Ascending aorta (tissue), 2 donors: ENCODE measurements around the gene ZDHHC7. TPM values are rescaled to one million over a fixed set of nuclear protein-coding genes. Genes with fewer than 3 reads are reported as not detected.

Experiments used
- DNase-seq, 2 donors: peaks; one replicate each; pipeline ENCODE4 v3.0.0-alpha.2; 2019; ENCODE audit warnings: low spot score in 2 of 2
- H3K27ac ChIP-seq, 2 donors: fragments of 200-600 bp; sonication (generic); one replicate each; pipeline ENCODE4 v1.5.1; 2016 to 2017; ENCODE audit warnings: mild to moderate bottlenecking in 1 of 2
- H3K27me3 ChIP-seq: fragments of 200-600 bp; sonication (generic); one replicate; pipeline ENCODE4 v1.5.1; 2017
- H3K36me3 ChIP-seq, 2 donors: fragments of 200-600 bp; sonication (generic); one replicate each; pipeline ENCODE4 v1.5.1; 2016
- H3K4me1 ChIP-seq, 2 donors: fragments of 200-600 bp; sonication (generic); one replicate each; pipeline ENCODE4 v1.5.1; 2016 to 2017; ENCODE audit warnings: mild to moderate bottlenecking in 1 of 2
- H3K4me3 ChIP-seq, 2 donors: fragments of 200-600 bp; sonication (generic); one replicate each; pipeline ENCODE4 v1.5.1; 2016 to 2017; ENCODE audit warnings: mild to moderate bottlenecking in 1 of 2
- H3K9me3 ChIP-seq, 2 donors: fragments of 200-600 bp; sonication (generic); one replicate each; pipeline ENCODE4 v1.5.1; 2016
- intact Hi-C: fragments of 100-400 bp; cut with DNase I; formaldehyde crosslinking; loops from one replicate; pipeline ENCODE4 v1.15.1; 2023
- total RNA-seq: library from RNA; depleted of rRNA; stranded (reverse); fragments of >200 nt; gene quantifications from one replicate; pipeline ENCODE4 v1.1.0, GENCODE V29; 2016
- TF ChIP-seq, protein P1 (sequence below), 3 experiments: fragments of 200-600 bp in 2 of 3; fragments of 450-650 bp in 1 of 3; sonication (generic) in 2 of 3; IDR thresholded peaks; one replicate each; pipeline ENCODE4 v1.5.1; 2016 to 2019; ENCODE audit warnings: antibody characterized with exemption in 3 of 3, mild to moderate bottlenecking in 1 of 3, moderate library complexity in 1 of 3

ZDHHC7 gene
- total RNA-seq, 1 donor from 2014 or later = 70.7 TPM

DNA sequence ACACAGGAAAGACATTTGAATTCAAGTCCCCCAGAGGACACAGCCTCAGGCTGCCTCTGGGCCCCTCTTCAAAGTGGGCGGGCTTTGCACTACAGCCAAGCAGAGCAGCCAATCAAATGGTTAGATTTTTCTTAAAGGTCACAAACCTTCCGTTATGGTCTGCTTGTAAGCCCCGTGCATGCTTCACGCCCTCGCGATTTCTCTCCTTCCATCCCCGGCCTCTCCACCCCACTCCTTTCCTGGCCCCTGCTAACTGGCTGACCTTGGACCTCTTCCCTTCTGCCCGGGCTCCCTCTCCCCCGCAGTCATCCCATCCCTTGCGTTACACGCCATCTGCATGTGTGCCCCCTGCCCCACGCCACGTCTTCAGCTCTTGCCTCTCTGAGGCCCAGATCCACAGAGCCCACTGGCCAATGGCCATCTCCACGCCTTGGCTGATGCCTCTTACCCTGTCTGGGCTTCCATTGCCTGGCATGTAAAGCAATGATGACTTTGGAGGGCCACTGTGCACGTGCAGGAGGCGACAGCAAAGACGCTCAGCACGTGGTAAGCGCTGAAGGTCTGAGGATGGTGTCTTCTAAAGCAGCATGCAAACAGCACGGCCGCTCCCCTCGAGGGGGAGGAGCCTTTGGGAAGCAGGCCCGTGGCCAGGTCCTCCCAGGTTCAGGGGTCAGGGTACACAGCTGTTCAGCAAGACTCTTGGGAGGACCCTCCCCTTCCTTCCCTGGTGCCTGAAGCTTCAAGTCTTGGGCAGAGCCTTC is 86.8 kb downstream of the ZDHHC7 start:
- peaks cover 9 to 11% of the 10 kb centered on the region in 2 donors for H3K4me1 ChIP-seq
- H3K27ac ChIP-seq = no peak overlapping the region
- H3K27me3 ChIP-seq = no peaks in the 10 kb centered on the region
- intact Hi-C loops = loop anchor here (1.0 to 2.0 kb wide), 2 partner anchors 28 to 46 kb away; no protein-coding TSS in a partner anchor
- H3K4me3 ChIP-seq = no peak overlapping the region
- H3K9me3 ChIP-seq = no peaks in the 10 kb centered on the region
- no peak for DNase-seq
- TF ChIP-seq, protein P1, sequence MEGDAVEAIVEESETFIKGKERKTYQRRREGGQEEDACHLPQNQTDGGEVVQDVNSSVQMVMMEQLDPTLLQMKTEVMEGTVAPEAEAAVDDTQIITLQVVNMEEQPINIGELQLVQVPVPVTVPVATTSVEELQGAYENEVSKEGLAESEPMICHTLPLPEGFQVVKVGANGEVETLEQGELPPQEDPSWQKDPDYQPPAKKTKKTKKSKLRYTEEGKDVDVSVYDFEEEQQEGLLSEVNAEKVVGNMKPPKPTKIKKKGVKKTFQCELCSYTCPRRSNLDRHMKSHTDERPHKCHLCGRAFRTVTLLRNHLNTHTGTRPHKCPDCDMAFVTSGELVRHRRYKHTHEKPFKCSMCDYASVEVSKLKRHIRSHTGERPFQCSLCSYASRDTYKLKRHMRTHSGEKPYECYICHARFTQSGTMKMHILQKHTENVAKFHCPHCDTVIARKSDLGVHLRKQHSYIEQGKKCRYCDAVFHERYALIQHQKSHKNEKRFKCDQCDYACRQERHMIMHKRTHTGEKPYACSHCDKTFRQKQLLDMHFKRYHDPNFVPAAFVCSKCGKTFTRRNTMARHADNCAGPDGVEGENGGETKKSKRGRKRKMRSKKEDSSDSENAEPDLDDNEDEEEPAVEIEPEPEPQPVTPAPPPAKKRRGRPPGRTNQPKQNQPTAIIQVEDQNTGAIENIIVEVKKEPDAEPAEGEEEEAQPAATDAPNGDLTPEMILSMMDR (IDR thresholded peaks at IDR 0.05) = no peak
- H3K36me3 ChIP-seq = no peaks in the 10 kb centered on the region

Other genes starting within 250 kb of the ZDHHC7 start
- gene CRISPLD2, start 191.6 kb downstream of the ZDHHC7 start, total RNA-seq = 204 TPM
- gene KIAA0513, start 16.3 kb upstream of the ZDHHC7 start, total RNA-seq = 131 TPM
- gene CIBAR2, start 100.9 kb upstream of the ZDHHC7 start, total RNA-seq = not detected